ENCODE results near the gene NABP1. TPM values are rescaled to one million over a fixed set of nuclear protein-coding genes. Genes with fewer than 3 reads are reported as not detected.
"Not testable (repeated sequence)": the region's sequence is repeated elsewhere in the genome, so short reads cannot be mapped to it uniquely, and the experiment has no call there.

The NABP1 gene
- polyA plus RNA-seq, 4 donors, result 14.4 to 142 (median 38.8) TPM

- not testable (repeated sequence) for DNase-seq; H3K27ac ChIP-seq (ENCODE audit: low read depth in 1 of 3, low read length in 2 of 3); H3K27me3 ChIP-seq (ENCODE audit: control insufficient read depth in 3 of 3, insufficient read depth in 3 of 3, low read length in 3 of 3); H3K4me3 ChIP-seq (ENCODE audit: low read depth in 1 of 3, low read length in 3 of 3); H3K36me3 ChIP-seq (ENCODE audit: control insufficient read depth in 3 of 3, insufficient read depth in 2 of 3, low read depth in 1 of 3, low read length in 3 of 3); H3K9me3 ChIP-seq (ENCODE audit: control insufficient read depth in 2 of 2, insufficient read depth in 1 of 2, low read depth in 1 of 2, low read length in 1 of 2); FAIRE-seq
- peaks cover 3 to 23% (median 3%) of the 10 kb centered on the region in 3 donors for H3K4me1 ChIP-seq (ENCODE audit: control insufficient read depth in 3 of 3, insufficient read depth in 2 of 3, low read depth in 1 of 3, low read length in 2 of 3)
- 70 to 73% (median 73%) methylated on average over 4 of the region's 4 CpGs for WGBS, 3 donors
These were observed 33.3 kb upstream of the NABP1 start for GRCh38 chr2:191644613-191645012.

GRCh38 chr2:191645032-191645431 is 32.9 kb upstream of the NABP1 start:
- H3K9me3 ChIP-seq (ENCODE audit: control insufficient read depth in 2 of 2, insufficient read depth in 1 of 2, low read depth in 1 of 2, low read length in 1 of 2), result no peaks in the 10 kb centered on the region
- DNase-seq (no peak), FAIRE-seq (no peak)
- H3K4me3 ChIP-seq (ENCODE audit: low read depth in 1 of 3, low read length in 3 of 3), result no peak overlapping the region
- WGBS, 3 donors, result 80 to 94% (median 88%) methylated on average over 1 of the region's 1 CpG
- no peaks in the 10 kb centered on the region for H3K36me3 ChIP-seq (ENCODE audit: control insufficient read depth in 3 of 3, insufficient read depth in 2 of 3, low read depth in 1 of 3, low read length in 3 of 3)
- H3K27ac ChIP-seq (ENCODE audit: low read depth in 1 of 3, low read length in 2 of 3), result no peak overlapping the region
- H3K27me3 ChIP-seq (ENCODE audit: control insufficient read depth in 3 of 3, insufficient read depth in 3 of 3, low read length in 3 of 3), result no peaks in the 10 kb centered on the region
- peaks cover 3 to 23% (median 3%) of the 10 kb centered on the region in 3 donors for H3K4me1 ChIP-seq (ENCODE audit: control insufficient read depth in 3 of 3, insufficient read depth in 2 of 3, low read depth in 1 of 3, low read length in 2 of 3)

GRCh38 chr2:191645434-191646162 is 32.3 kb upstream of the NABP1 start:
- 37 to 40% (median 38%) methylated on average over 2 of the region's 2 CpGs for WGBS, 3 donors
- H3K27me3 ChIP-seq (ENCODE audit: control insufficient read depth in 3 of 3, insufficient read depth in 3 of 3, low read length in 3 of 3), result no peaks in the 10 kb centered on the region
- H3K27ac ChIP-seq (ENCODE audit: low read depth in 1 of 3, low read length in 2 of 3), result no peak overlapping the region
- DNase-seq (no peak), FAIRE-seq (no peak)
- H3K4me3 ChIP-seq (ENCODE audit: low read depth in 1 of 3, low read length in 3 of 3), result no peak overlapping the region
- H3K36me3 ChIP-seq (ENCODE audit: control insufficient read depth in 3 of 3, insufficient read depth in 2 of 3, low read depth in 1 of 3, low read length in 3 of 3), result no peaks in the 10 kb centered on the region
- H3K4me1 ChIP-seq (ENCODE audit: control insufficient read depth in 3 of 3, insufficient read depth in 2 of 3, low read depth in 1 of 3, low read length in 2 of 3), result peaks cover 0 to 19% (median 3%) of the 10 kb centered on the region in 3 donors
- no peaks in the 10 kb centered on the region for H3K9me3 ChIP-seq (ENCODE audit: control insufficient read depth in 2 of 2, insufficient read depth in 1 of 2, low read depth in 1 of 2, low read length in 1 of 2)

GRCh38 chr2:191646163-191646902 is 31.6 kb upstream of the NABP1 start:
- Histone ChIP-seq H3K27me3 (ENCODE audit: control insufficient read depth in 3 of 3, insufficient read depth in 3 of 3, low read length in 3 of 3) (no peaks in the 10 kb centered on the region), H3K4me1 (ENCODE audit: control insufficient read depth in 3 of 3, insufficient read depth in 2 of 3, low read depth in 1 of 3, low read length in 2 of 3) (peaks cover 0 to 12% (median 3%) of the 10 kb centered on the region in 3 donors), H3K9me3 (ENCODE audit: control insufficient read depth in 2 of 2, insufficient read depth in 1 of 2, low read depth in 1 of 2, low read length in 1 of 2) (no peaks in the 10 kb centered on the region), H3K36me3 (ENCODE audit: control insufficient read depth in 3 of 3, insufficient read depth in 2 of 3, low read depth in 1 of 3, low read length in 3 of 3) (no peaks in the 10 kb centered on the region), H3K4me3 (ENCODE audit: low read depth in 1 of 3, low read length in 3 of 3) (no peak overlapping the region), H3K27ac (ENCODE audit: low read depth in 1 of 3, low read length in 2 of 3) (no peak overlapping the region)
- 69 to 82% (median 78%) methylated on average over 6 of the region's 6 CpGs for WGBS, 3 donors
- FAIRE-seq (no peak), DNase-seq (no peak)

- H3K9me3 ChIP-seq (ENCODE audit: control insufficient read depth in 2 of 2, insufficient read depth in 1 of 2, low read depth in 1 of 2, low read length in 1 of 2), result peaks cover 0 to 3% of the 10 kb centered on the region in 2 donors
- no peaks in the 10 kb centered on the region for H3K36me3 ChIP-seq (ENCODE audit: control insufficient read depth in 3 of 3, insufficient read depth in 2 of 3, low read depth in 1 of 3, low read length in 3 of 3)
- WGBS, 3 donors, result 60 to 78% (median 73%) methylated on average over 2 of the region's 2 CpGs
- no peak for FAIRE-seq
- H3K27ac ChIP-seq (ENCODE audit: low read depth in 1 of 3, low read length in 2 of 3), result no peak overlapping the region
- H3K4me1 ChIP-seq (ENCODE audit: control insufficient read depth in 3 of 3, insufficient read depth in 2 of 3, low read depth in 1 of 3, low read length in 2 of 3), result no peaks in the 10 kb centered on the region
- DNase-seq, result no peak
- H3K27me3 ChIP-seq (ENCODE audit: control insufficient read depth in 3 of 3, insufficient read depth in 3 of 3, low read length in 3 of 3), result no peaks in the 10 kb centered on the region
- no peak overlapping the region for H3K4me3 ChIP-seq (ENCODE audit: low read depth in 1 of 3, low read length in 3 of 3)
These were observed 28.4 kb upstream of the NABP1 start for GRCh38 chr2:191649519-191649918.

- no peak for DNase-seq
- no peaks in the 10 kb centered on the region for H3K4me1 ChIP-seq (ENCODE audit: control insufficient read depth in 3 of 3, insufficient read depth in 2 of 3, low read depth in 1 of 3, low read length in 2 of 3)
- peaks cover 0 to 3% of the 10 kb centered on the region in 2 donors for H3K9me3 ChIP-seq (ENCODE audit: control insufficient read depth in 2 of 2, insufficient read depth in 1 of 2, low read depth in 1 of 2, low read length in 1 of 2)
- H3K4me3 ChIP-seq (ENCODE audit: low read depth in 1 of 3, low read length in 3 of 3), result no peak overlapping the region
- no peak for FAIRE-seq
- H3K27ac ChIP-seq (ENCODE audit: low read depth in 1 of 3, low read length in 2 of 3), result no peak overlapping the region
- no peaks in the 10 kb centered on the region for H3K27me3 ChIP-seq (ENCODE audit: control insufficient read depth in 3 of 3, insufficient read depth in 3 of 3, low read length in 3 of 3)
- H3K36me3 ChIP-seq (ENCODE audit: control insufficient read depth in 3 of 3, insufficient read depth in 2 of 3, low read depth in 1 of 3, low read length in 3 of 3), result no peaks in the 10 kb centered on the region
- WGBS, 3 donors, result 57 to 73% (median 68%) methylated on average over 3 of the region's 3 CpGs
These were observed 26.8 kb upstream of the NABP1 start for GRCh38 chr2:191650896-191651773.

- DNase-seq (no peak), FAIRE-seq (no peak)
- H3K4me1 ChIP-seq (ENCODE audit: control insufficient read depth in 3 of 3, insufficient read depth in 2 of 3, low read depth in 1 of 3, low read length in 2 of 3), result peaks cover 0 to 4% (median 0%) of the 10 kb centered on the region in 3 donors
- H3K27me3 ChIP-seq (ENCODE audit: control insufficient read depth in 3 of 3, insufficient read depth in 3 of 3, low read length in 3 of 3), result no peaks in the 10 kb centered on the region
- no peak overlapping the region for H3K4me3 ChIP-seq (ENCODE audit: low read depth in 1 of 3, low read length in 3 of 3)
- H3K9me3 ChIP-seq (ENCODE audit: control insufficient read depth in 2 of 2, insufficient read depth in 1 of 2, low read depth in 1 of 2, low read length in 1 of 2), result peaks cover 0 to 3% of the 10 kb centered on the region in 2 donors
- H3K27ac ChIP-seq (ENCODE audit: low read depth in 1 of 3, low read length in 2 of 3), result no peak overlapping the region
- 92 to 94% (median 92%) methylated on average over 5 of the region's 5 CpGs for WGBS, 3 donors
- H3K36me3 ChIP-seq (ENCODE audit: control insufficient read depth in 3 of 3, insufficient read depth in 2 of 3, low read depth in 1 of 3, low read length in 3 of 3), result no peaks in the 10 kb centered on the region
These were observed 24.1 kb upstream of the NABP1 start for GRCh38 chr2:191653667-191654391.

GRCh38 chr2:191656391-191656790 is 21.5 kb upstream of the NABP1 start:
- Histone ChIP-seq H3K27ac (ENCODE audit: low read depth in 1 of 3, low read length in 2 of 3) (peak overlapping the region in 1 of 3 donors; percentile 57), H3K27me3 (ENCODE audit: control insufficient read depth in 3 of 3, insufficient read depth in 3 of 3, low read length in 3 of 3) (no peaks in the 10 kb centered on the region), H3K9me3 (ENCODE audit: control insufficient read depth in 2 of 2, insufficient read depth in 1 of 2, low read depth in 1 of 2, low read length in 1 of 2) (peaks cover 0 to 3% of the 10 kb centered on the region in 2 donors), H3K4me3 (ENCODE audit: low read depth in 1 of 3, low read length in 3 of 3) (no peak overlapping the region), H3K36me3 (ENCODE audit: control insufficient read depth in 3 of 3, insufficient read depth in 2 of 3, low read depth in 1 of 3, low read length in 3 of 3) (no peaks in the 10 kb centered on the region), H3K4me1 (ENCODE audit: control insufficient read depth in 3 of 3, insufficient read depth in 2 of 3, low read depth in 1 of 3, low read length in 2 of 3) (peaks cover 0 to 4% (median 0%) of the 10 kb centered on the region in 3 donors)
- DNase-seq (peak in 1 of 2 donors; percentile 66), FAIRE-seq (no peak)

Data from small intestine (tissue), 7 donors.